Activated T-cell treated with anti-CD3 and anti-CD28 coated beads, Interleukin-2, amount 50 U/mL, for 1 hour (primary cell): ENCODE results near the gene YBX1.

Source experiments
- DNase-seq: peaks from one replicate; pipeline ENCODE4 v3.0.0-alpha.2; 2020

The YBX1 gene

DNA sequence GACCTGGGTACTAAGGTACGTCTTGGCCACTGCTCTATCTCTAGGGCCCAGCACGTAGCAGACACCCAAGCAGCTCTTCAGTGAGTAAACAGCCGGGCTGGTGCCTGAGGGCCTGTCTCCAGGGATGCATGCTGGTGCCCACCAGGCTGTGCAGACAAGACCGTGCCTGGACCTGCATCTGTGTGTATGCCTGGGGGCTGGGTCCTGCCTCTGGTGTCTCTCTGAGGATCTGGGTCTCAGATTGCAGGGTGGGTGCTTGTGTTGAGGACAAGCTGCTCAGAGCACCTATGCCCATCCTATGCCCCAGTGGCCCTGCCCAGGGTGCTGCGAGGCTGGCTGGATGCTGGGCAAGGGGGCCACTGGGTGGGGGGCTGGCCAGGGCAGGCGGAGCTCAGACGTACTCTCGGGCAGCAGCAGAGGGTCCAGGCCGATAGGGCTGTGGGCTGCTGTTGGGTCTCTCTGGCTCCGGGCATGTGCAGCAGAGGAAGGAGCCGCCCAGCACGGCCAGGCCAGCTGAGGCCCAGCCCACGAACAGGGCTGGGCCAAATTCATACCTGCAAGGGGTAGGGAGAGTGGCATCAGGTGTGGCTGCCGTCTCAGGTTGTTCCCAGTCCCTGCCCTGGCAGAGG is 53.4 kb downstream of the YBX1 start:
- no peak for DNase-seq

DNA sequence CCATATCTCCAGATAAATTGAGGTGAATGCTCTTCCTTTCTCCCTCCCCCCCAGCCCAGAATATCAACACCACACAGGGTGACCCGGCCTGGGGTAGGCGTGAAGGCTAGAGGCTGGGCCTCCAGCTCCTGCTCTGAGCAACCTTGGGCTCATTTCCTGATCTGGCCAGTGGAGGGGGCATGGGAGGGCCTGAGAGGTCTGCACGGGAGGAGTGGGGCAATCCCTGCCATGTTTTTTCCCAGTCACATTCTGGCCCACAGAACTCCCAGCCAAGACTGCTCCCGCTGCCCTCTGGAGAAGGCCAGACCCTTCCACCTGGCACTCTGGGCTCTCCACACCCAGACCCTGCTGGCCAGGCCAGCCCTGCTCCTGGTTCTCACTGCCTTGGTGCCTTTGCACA is 53.9 kb downstream of the YBX1 start:
- DNase-seq = no peak

DNA sequence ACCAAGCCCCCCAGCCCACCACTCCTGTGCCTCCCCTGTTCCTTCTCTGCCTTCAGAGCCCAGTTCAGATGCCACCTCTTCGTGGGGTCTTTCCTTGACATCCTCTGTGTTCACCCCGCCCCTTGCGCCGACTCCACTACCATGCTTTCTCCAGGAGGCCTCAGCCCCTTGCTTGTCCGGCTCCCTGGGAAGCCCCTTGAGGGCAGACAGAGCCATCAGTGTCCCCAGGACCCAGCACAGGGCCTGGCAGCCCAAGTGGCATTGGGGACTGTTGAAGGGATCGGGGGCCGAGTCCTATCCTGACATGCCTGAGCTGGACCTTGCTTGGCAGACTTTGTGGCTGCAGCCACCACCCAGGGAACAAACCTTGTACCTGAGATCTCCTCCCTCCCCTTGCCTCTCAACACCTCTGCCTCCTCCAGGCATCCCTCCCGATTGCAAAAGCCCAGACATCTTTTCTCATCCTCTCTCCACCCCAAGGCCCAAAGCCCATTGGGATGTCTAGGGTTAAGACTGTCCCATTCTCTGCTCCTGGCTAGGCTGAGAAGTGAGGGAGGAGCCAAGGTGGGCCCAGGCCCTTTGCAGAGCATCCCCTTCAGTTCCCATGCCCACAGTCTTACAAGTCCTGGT is 54.5 kb downstream of the YBX1 start:
- no peak for DNase-seq

DNA sequence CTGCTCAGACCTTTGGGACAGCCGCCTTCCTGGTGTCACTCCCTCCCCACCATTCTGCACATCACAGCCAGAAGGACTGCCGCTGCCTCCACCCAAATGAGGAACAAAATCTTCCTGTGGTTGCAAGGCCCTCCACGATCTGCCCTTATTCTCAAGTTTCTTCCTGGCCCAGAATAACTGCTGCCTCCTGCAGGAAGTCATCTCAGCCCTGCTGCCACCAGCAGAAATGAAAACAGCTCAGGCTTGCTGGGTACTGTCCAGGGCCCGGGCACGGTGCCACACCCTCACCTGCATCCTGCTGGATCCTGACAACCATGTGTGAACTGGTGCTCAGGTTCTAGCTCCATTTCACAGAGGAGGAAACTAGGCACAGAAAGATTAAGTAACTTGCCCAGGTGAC is 55.0 kb downstream of the YBX1 start:
- no peak for DNase-seq

DNA sequence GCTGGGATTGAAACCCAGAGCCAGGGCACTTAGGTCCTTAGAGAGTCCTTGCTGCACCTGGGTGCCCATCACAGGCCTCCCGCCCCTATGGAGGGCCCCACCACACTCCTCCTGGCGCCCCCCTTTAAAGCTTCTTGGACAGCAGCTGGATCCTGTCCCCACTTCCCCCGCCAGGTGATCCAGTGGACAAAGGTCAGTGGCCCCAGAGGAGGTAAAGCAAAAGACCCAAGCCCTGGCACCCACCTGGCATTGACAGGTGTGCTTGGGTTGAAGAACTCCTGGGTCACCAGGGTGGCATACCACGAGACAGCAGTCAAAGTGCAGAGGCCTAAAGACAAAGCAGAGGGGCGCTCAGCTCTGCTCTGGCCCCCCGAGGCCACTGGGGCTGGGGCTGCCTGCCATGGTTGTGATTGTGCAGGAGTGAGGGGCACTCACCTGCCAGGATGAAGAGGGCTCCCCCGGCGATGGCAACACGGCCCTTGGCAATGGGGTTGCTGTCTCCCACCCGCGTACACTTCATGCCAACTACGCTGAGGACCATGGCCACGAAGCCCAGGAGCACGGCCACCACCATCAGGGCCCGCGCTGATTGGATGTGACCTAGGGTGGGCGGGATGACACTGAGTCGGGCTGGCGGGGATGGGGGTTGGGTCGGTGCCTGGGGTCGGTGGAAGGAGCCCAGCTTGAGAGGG is 55.9 kb downstream of the YBX1 start:
- DNase-seq = no peak

DNA sequence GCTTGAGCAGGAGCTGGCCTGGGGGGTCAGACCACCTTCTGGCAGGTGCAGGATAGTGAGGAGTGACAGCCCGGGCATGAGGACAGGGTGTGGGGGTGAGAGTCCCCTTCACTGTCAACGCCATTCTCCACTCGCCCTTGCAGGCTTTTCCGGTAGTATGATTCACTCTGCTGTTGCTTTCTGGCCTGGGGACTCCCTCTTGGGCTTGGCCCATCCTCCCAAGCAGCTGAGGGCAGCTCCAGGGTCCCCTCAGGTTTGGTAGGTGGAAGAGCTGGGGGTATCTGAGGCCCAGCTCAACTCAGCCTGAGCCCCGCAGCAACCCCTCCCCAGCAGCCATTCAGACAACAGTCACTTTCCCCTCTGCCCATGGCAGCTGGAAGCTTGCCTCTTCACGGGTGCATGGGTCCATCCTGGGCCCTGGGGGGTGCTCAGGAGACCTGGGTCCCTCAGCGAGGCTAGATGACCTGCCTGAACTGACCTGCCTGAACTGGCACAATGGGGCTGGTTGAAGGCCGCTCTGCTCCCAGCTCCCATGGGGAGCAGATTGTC is 56.5 kb downstream of the YBX1 start:
- DNase-seq = no peak

DNA sequence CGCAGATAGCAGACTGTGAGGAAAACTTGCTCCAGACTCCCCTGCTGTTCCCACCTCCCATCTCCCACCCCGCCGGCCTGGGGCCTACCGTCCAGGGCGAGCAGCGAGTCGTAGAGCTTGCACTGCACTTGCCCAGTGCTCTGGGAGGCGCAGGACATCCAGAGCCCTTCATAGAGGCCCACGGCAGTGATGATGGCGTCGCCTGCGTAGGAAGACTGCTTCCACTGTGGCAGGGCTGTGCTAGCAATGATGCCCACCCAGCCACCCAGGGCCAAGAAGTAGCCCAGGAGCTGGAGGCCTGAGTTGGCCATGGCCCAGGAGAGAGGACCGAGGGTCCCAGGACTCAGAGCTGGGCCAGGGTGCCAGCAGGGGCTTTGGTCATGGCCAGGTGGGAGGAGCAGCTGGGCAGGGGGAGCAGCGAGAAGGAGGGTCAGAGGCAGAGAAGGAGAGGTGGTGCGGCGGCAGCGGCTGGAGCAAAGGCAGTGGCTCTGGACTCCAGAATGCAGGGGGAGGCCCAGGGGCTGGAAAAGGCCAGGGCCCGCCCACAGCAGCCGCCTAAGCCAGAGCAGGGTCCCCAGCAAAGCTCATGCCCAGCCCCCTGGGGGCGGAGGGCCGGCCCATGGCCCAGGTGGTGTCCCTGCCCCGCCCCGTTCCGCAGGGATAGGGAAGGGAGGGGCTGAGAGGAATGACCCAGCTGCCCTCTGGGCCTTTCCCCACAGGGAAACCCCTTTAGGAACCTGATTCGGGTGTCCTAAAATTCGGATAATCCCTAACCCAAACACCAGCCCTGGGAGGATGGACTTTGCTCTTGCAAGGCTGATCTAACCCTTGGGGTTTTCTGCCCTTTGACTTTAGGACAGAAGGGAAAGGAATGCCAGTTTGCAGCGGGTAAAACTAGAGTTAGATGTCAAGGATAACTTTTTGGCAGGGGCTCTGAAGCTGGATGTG is 57.8 kb downstream of the YBX1 start, which contains the start of gene CLDN19:
CLDN19 (minus strand) TSS at position 484 of the 948 bp plus-strand sequence; CDS start at position 311, 173 bp downstream.
- no peak for DNase-seq

DNA sequence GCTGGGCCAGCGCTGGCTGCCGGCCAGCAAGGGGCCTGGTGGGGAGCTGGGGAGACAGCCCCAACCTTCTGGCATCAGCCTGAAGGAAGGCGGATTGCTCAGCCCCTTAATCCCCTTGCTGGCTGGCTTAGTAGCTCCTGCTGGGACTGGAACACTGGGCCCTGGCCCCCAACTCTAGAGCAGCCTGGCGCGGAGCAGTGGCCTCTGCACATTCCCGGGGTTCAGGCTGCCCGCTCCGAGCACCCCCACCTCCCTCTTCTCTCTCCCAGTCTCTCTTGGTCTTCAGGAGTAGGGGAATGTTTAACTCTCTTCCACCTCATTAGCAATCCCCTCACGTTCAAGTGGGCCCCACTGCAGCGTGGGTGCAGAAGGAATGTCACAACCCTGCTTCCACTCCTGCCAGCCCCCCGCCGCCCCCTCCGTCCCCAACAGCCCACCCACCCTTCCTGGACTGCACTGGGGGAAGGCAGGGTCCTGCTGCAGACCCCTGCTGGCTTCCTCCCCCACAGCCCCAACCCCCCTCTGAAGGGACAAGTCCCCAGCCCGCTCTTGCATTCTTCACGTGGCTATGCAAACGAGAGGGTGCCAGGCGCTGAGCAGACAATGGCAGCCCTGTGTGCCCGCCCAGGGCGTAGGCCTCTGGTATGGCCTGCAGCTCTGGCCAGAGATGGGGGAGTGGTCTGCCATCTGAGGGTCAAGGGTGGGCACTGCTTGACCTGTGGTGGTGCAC is 58.8 kb downstream of the YBX1 start:
- DNase-seq = no peak

DNA sequence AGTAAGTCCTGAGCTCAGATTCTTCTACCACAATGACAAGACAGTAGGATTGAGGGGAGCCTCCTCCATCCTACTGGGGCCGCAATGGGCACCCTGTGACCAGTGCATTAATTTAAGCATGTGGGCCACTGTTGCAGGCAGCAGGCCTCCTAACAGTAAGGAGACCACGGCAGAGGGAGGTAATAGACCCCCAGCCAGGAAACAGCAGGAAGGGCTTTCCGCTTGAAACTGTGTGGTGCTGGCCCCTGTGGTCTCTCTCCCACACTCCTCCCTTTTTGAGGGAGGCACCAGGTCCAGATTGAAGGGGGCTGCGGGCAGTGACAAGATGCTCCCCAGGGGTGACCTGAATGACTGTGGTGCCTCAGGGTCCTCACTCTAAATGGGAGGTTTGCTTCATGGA is 59.5 kb downstream of the YBX1 start:
- no peak for DNase-seq

DNA sequence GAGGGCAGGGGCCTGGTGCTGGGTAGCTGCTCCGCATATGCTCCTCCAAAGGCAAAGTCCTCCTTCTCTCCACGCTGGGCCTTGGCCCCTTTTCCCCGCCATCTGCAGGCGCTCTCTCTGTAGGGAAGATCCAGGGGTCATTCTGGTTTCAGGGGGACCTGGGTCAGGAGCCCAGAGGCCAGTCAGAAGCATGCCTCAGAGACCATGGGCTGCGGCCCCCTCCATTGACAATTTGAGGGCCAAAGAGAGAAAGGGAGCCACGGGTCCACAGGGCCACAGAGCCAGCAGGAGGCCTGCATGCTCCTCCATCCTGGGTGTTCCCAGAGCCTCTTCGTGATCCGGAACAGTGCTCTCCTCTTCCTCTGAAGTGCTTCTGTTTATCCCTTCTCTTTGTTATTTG is 59.9 kb downstream of the YBX1 start:
- no peak for DNase-seq

DNA sequence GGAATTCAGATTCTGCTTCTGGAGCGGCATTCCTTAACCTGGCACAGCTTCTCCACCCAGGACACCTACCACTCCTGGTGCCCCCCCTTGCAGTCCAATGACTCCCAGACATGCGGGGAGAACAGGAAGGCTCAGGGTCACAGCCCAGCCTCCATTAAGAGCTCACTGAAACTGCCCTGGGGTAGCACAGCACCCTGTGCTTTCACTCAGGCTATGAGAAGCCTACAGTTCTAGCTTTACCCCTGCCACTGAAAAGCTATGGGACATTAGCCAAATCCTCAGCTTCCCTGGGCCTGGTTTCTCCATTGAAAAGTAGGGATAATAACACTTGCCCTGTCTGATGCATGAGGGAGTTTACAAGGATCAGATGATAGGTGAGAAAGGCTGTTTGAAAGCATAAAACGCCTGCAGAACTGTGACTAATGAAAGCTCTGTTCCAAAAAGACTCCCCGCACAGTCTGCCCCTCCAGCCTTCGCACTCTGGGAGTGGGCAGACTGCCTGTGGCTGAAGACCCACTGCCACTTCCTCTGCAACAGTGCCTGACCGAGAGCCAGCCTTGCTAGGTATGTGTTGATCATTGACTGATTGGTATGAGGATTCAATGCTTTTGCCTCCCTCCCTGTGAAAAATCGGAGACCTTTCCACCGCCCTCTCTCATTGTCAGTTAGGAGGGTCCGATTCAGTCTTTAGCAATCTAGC is 60.5 kb downstream of the YBX1 start:
- no peak for DNase-seq

DNA sequence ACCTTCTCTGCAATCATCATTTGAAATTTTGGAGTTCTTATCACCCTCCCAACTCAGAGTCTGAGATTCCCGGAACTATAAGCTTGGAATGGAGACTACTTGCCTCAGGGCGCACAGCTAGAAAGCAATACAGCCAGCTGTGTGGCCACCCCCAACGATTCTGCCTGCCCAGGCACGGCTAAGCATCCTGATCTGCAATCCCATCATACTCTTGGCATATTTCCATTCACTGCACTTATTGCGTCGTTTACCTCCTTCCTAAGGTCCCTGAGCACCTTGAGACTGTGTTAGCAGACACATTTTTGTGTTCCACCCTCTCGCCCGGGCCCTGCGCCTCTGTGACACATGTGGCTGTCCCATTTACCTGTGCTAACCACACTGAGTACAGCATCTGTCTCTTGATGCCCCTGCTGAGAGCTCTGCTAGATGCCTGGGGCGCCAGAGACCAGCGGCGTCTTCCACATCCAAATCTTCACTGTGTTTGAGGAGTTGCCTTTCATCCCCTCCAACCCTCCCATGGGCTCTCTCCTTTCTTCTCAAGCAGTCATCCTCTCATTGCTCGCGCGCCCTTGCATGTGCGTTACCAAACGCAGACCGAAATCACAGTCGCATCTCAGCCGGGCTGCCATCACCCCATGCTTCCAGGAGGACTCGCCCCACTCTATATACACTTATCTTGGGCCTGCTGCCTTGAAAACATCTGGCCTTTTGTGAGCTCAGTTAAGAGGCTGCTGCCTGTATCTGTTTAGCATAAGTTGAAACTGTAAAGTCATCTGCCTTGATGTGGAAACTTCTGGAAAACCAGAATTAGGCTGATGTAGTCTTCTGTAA is 61.3 kb downstream of the YBX1 start:
- DNase-seq = no peak

DNA sequence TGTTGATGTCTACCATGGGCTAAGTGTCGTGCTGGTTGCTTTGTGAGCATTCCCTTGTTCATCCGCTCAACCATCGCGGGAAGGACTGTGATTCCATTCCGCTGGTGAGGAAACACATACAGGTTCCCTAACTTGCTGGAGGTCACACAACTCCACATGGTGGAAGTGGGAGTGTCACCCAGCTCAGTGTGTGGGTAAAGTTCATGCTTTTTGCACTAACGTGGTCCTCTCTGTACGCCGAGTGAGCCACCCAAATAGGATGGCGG is 61.9 kb downstream of the YBX1 start:
- no peak for DNase-seq

DNA sequence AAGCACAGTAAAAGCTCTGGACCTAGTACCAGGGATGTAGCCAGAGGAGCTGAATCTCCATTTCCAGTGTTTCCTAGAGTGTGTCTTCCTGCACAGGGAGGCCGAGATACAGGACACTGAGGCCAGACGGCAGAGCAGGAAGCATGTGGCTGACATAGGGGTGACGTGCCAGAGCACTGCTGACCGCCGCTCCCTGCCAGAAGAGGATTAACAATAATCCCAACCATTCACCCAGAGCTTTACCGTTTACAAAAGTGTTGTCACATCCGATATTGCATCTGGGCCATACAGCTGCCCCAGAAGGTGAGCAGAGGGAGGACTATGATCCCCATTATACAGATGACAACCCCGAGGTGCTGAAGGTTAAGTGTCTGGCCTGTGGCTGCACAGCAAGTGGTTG is 63.6 kb downstream of the YBX1 start:
- no peak for DNase-seq

DNA sequence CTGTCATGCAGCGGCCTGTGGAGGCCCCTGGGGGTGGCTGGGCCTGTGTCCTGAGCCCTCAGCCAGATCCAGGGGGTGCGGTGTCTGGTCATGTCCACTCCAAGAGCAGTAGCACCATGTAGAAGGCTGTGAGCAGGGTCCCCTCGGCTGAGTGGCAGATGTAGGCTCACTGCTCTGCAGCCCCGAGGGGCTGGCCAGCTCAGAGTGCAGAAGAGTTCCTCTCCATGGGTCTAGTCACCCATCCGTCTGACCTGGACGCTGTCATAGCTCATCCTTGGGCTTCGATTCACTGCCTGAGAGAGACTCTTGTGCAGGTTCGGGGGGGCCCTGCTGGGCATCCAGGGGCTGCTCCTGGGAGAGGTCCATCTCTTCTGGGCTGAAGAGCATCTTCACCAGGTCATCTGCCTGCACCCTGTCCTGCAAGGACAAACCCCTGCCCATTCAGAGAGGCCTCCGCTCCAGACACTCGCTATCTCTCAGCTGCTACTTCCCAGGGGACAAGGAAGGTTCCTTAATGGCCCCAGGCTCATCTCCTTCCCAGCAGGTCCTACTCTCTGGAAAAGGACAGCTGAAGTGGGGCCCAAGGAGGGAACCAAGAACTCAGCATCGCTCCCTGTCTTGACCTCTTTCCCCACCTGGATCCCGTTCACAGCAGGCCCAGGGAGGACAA is 64.4 kb downstream of the YBX1 start:
- no peak for DNase-seq

DNA sequence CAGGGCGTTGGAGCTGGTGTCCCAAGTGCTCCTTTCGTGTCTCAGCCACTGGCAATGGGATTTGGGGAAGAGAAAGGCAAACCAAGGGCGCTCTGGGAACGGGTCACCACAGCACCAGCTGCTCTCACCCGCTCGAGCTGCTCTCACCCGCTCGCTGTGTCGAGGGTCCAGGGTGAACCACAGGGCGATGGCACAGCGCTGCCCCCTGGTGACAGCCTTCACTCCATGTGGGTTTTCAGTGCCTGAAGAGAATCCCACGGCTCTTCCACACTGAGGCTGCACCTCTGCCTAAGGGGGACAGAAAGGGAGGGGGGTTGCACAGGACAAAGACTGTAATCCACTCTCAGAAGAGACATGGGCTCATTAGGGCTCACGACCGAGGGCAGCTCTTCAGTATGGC is 64.9 kb downstream of the YBX1 start:
- peak; percentile 62 for DNase-seq

DNA sequence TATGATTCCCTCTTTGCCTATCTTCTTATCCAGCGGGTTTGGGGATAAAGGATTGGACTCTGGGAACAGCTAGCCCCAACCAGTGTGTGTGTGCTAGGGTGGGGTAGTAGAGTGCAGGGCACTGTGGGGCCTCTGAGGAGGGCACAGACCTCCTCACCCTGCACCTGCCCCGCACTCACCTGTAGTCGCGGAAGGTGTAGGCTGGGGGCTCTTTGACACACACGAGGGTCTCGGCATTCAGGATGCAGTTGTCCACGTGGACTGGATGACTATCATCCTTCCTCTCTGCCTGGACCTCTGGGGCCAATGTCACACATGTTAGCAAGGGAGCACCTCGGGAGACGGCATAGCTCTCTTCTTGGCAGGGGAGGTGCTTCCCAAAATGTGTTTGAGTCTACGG is 65.8 kb downstream of the YBX1 start:
- no peak for DNase-seq

DNA sequence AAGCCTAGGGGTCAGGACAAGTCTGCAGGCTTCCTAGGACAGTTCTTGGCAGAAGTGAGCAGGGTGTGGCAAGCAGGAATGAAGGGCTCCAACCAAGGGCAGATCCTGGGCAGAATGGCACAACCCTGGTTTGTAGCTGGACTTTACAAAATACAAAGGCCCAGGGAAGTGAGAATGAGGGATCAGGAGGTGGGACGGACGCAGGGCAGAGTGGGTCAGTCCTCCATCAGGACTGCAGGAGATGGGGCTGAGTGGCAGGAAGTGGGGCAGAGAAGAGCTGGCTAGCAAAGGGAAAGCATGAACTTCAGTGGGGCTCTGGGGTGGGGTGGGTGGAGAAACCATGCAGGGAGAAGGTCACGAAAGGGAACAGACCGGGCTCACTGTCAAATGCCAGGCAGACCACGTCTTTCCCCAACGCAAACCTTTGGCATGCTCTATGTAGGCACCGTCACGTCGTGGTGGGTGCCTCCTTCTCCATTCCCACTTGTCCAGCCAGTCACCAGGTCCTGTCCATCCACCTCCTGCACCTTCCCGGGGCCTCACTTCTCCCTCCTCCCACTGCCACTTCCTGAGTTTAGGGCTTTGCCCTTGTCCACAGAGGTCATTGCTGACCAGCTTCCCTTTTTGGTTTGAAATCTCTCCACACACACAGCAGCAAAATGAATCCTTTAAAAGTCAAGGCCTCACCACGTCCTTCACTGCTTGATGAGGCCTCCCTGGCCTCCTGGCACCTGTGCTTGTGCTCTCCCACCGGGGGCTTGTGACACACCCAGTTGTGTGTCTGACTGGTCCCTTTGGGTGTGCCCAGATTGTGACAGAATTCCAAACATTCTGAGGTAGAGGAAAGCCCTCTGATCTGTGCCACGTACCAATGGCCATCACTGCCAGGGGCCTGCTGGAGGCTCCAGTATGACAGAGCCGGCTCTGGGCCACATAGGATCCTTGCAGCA is 66.5 kb downstream of the YBX1 start:
- no peak for DNase-seq

DNA sequence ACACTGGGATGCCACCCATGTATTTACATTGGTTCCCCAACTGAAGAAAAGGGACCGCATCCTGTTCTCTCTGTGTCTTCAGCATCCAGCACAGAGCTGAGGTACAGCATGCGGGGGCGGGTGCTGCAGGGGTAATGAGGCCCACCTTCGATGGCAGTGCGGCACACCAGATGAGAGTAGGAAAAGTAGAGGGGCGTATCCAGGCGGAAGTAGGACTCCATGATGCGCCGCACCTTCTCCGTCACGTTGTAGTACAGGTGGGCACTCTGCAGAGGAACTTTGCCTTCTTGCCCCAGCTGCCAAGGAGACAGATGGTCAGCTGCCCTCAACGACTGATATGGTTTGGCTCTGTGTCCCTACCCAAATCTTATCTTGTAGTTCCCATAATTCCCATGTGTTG is 67.8 kb downstream of the YBX1 start:
- DNase-seq = no peak
